Measurements from ENCODE around the gene ABI3. TPM values are rescaled to one million over a fixed set of nuclear protein-coding genes. Genes with fewer than 3 reads are reported as not detected.

ABI3 gene
- total RNA-seq, 2 donors from 2014 or later = 3.0 to 9.0 TPM

DNA sequence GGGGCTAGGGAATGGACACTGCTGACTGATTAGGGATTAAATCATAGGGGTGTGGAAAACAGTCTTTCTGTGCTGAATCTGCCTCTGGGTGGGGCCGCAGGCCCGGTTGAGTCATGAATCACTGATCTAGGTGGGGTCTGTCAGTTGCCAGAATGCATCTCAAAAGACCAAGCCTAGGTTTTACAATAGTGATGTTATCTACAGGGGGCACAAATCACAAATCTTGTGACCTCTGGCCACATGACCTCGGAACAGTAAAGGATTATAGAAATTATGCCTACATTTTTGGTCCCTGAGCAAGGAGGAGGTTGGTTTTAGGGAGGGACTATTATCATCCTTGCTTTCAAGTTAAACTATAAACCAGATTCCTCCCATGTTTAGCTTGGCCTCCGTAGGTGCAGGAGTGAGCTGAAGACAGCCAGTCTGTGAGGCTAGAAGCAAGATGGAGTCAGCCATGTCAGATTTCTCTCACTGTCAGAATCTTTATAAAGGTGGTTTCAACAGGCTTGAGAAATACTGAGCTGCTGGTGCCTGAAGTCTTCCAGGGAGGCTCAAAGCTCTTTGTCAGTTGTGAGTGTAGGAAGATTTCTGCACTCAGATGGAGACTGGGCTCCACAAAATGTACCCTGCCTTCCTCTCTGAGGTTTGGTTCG is 13.0 kb upstream of the ABI3 start:
- DNase-seq (ENCODE audit: low spot score) = no peak
- no peak for TF ChIP-seq POLR2A (IDR thresholded peaks at IDR 0.05)
- no peak for TF ChIP-seq POLR2AphosphoS5 (IDR thresholded peaks at IDR 0.05)
- no peak overlapping the region for H3K27ac ChIP-seq
- no peaks in the 10 kb centered on the region for H3K9me3 ChIP-seq
- no peaks in the 10 kb centered on the region for H3K27me3 ChIP-seq (replicated peaks; ENCODE audit: insufficient read depth)
- no peak overlapping the region for H3K4me3 ChIP-seq
- intact Hi-C loops (cut with DNase I) = loop anchor here (10.0 kb wide), 2 partner anchors 197 to 1353 kb away; partner anchors contain the start of gene SCRN2
- WGBS = 49% methylated on average over 5 of the region's 5 CpGs
- no peaks in the 10 kb centered on the region for H3K4me1 ChIP-seq (replicated peaks)
- H3K36me3 ChIP-seq = no peaks in the 10 kb centered on the region

DNA sequence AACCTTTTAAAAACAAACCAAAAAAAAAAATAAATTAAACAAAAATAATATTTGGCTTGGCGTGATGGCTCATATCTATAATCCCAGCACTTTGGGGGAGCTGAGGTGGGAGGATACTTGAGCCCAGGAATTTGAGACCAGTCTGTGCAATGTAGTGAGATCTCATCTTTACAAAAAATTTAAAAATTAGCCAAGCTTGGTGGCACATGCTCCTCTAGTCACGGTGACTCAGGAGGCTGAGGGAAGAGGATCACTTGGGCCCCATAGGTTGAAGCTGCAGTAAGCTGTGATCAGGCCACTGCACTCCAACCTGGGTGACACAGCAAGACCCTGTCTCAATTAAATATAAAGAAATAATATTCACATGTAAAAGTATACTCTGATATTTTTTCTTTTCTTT is 12.3 kb upstream of the ABI3 start:
- DNase-seq (ENCODE audit: low spot score) = no peak

DNA sequence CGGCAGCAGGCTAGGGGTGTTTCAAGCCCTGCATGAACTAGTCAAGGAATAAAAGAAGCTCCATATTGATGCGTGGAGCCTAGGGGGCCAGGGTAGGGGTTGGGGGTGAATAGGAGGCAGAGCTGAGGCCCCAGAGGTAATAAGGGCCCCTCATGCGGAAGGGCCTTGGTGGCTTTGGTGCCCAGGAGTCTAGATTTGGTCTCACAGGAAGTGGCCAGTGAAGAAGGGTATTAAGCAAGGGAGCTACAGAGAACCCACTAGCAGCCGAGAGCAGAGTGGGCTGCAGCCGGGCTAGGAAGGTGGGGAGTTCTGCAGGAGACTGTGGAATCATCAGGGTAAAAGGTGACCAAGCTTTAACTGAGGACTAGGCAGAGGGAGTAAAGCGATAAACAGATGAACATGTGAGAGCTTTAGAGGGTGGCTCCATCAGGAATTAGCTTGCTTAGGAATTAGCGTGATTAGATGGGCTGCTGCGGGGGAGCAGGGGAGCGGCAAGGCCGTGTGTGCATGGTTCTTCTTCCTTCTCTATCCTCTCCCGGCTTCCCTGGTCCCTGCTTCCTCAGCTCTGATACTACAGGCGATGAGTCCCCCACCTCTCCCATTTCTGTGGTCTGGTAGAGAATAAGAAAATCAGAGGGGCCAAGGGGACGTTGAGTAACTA is 10.0 kb upstream of the ABI3 start:
- no peaks in the 10 kb centered on the region for H3K4me1 ChIP-seq (replicated peaks)
- no peaks in the 10 kb centered on the region for H3K27me3 ChIP-seq (replicated peaks; ENCODE audit: insufficient read depth)
- no peak overlapping the region for H3K27ac ChIP-seq
- no peak overlapping the region for H3K4me3 ChIP-seq
- no peaks in the 10 kb centered on the region for H3K9me3 ChIP-seq
- DNase-seq (ENCODE audit: low spot score) = no peak
- TF ChIP-seq POLR2A (IDR thresholded peaks at IDR 0.05) (no peak), POLR2AphosphoS5 (IDR thresholded peaks at IDR 0.05) (no peak), CTCF (IDR thresholded peaks at IDR 0.05) (no peak)
- intact Hi-C loops (cut with DNase I) = no loop called here
- WGBS = 87% methylated on average over 13 of the region's 13 CpGs
- no peaks in the 10 kb centered on the region for H3K36me3 ChIP-seq

More for the DNA sequence above, 12.3 kb upstream of the ABI3 start:
- no peak overlapping the region for H3K27ac ChIP-seq
- WGBS = 84% methylated on average over 2 of the region's 2 CpGs
- no peaks in the 10 kb centered on the region for H3K27me3 ChIP-seq (replicated peaks; ENCODE audit: insufficient read depth)
- intact Hi-C loops (cut with DNase I) = loop anchor here (10.0 kb wide), 2 partner anchors 197 to 1353 kb away; partner anchors contain the start of gene SCRN2
- H3K4me1 ChIP-seq (replicated peaks) = no peaks in the 10 kb centered on the region
- H3K36me3 ChIP-seq = no peaks in the 10 kb centered on the region
- no peaks in the 10 kb centered on the region for H3K9me3 ChIP-seq
- H3K4me3 ChIP-seq = no peak overlapping the region
- no peak for TF ChIP-seq POLR2AphosphoS5 (IDR thresholded peaks at IDR 0.05)
- no peak for TF ChIP-seq CTCF (IDR thresholded peaks at IDR 0.05)
- TF ChIP-seq POLR2A (IDR thresholded peaks at IDR 0.05) = no peak

DNA sequence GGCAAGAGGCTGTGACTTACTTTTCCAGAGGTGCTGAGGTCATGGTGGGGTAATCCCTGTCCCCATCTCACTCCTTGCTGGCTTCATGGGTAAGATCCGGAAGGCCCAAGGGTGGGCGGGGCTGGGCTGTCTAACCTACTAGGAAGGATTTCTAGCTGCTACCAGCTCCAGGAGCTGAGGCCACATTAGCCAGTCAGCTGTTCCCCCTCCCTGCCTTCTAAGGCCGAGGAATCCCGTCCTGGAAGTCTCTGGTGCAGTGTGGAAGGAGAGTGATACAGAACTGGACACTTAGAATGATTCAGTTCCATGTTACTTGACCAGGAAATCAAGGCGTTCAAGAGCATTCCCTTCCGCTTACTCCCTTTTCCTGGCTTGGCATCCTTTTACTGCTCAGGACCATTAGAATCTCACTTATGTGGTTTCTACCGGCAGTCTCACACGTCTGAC is 9.0 kb upstream of the ABI3 start:
- H3K4me1 ChIP-seq (replicated peaks) = no peaks in the 10 kb centered on the region
- intact Hi-C loops (cut with DNase I) = no loop called here
- H3K36me3 ChIP-seq = no peaks in the 10 kb centered on the region
- no peak for TF ChIP-seq POLR2AphosphoS5 (IDR thresholded peaks at IDR 0.05)
- TF ChIP-seq CTCF (IDR thresholded peaks at IDR 0.05) = no peak
- TF ChIP-seq POLR2A (IDR thresholded peaks at IDR 0.05) = no peak
- no peak overlapping the region for H3K27ac ChIP-seq
- no peak for DNase-seq (ENCODE audit: low spot score)
- no peaks in the 10 kb centered on the region for H3K27me3 ChIP-seq (replicated peaks; ENCODE audit: insufficient read depth)
- WGBS = 72% methylated on average over 8 of the region's 8 CpGs
- H3K4me3 ChIP-seq = no peak overlapping the region
- H3K9me3 ChIP-seq = no peaks in the 10 kb centered on the region

DNA sequence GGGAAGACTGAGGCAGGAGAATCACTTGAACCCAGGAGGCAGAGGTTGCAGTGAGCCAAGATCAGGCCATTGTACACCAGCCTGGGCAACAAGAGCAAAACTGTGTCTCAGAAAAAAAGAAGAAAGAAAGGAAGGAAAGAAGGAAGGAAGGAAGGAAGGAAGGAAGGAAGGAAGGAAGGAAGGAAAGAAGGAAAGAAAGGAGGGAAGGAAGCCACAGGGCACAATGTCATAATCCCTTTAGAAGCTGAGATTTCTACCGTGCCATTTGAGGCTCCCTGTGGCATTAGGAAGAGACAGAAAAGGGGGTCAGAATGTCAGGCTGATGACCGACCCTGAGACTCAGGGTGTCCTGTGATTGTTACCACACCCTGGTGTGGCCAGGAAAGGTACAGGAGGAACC is 6.7 kb upstream of the ABI3 start:
- no peak for DNase-seq (ENCODE audit: low spot score)
- no peaks in the 10 kb centered on the region for H3K27me3 ChIP-seq (replicated peaks; ENCODE audit: insufficient read depth)
- H3K4me3 ChIP-seq = no peak overlapping the region
- no peaks in the 10 kb centered on the region for H3K36me3 ChIP-seq
- TF ChIP-seq POLR2AphosphoS5 (IDR thresholded peaks at IDR 0.05) (no peak), CTCF (IDR thresholded peaks at IDR 0.05) (no peak), POLR2A (IDR thresholded peaks at IDR 0.05) (no peak)
- H3K9me3 ChIP-seq = no peaks in the 10 kb centered on the region
- intact Hi-C loops (cut with DNase I) = no loop called here
- no peak overlapping the region for H3K27ac ChIP-seq
- WGBS = 73% methylated on average over 2 of the region's 2 CpGs
- H3K4me1 ChIP-seq (replicated peaks) = no peaks in the 10 kb centered on the region
